ENCODE results near the gene ARHGAP27. TPM values are rescaled to one million over a fixed set of nuclear protein-coding genes. Genes with fewer than 3 reads are reported as not detected.

Gene ARHGAP27
- total RNA-seq, 1 experiment from 2014 or later: 12.9 TPM

DNA sequence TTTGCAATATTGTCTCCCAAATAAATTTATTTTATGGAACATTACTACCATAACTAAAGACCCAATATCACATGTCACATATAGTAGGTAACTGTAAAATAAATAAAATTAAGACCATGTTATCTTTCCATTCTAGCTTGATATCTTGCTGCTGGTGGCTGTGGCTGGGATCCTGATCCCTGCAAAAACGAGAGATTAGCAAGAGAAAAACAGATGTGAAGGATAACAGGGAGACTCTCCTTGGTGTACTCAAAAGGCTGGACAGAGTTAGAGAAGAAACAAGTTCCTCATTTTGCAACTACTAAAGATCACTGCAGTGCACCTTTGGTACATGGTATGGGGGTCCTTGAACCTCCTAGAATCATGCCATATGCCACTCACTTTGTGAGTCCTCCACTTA lies 49.7 kb downstream of the ARHGAP27 start:
- CTCF ChIA-PET: interaction anchor here (1.5 to 3.1 kb wide), 3 partner anchors 66 to 111 kb away, joined by 5 to 22 read pairs (median 22); partner anchors contain the start of gene MAP3K14
- POLR2A ChIA-PET: no interaction called here
- DNase-seq (ENCODE audit: low spot score) (no peak), ATAC-seq (no peak)
- H3K27ac Mint-ChIP-seq: no peak overlapping the region
- H3K4me1 Mint-ChIP-seq: peaks cover 20% of the 10 kb centered on the region
- no peaks in the 10 kb centered on the region for H3K9me3 Mint-ChIP-seq
- no peak overlapping the region for H3K4me3 Mint-ChIP-seq
- H3K27me3 Mint-ChIP-seq (ENCODE audit: low read depth): peaks cover 11% of the 10 kb centered on the region
- TF ChIP-seq ZNF263 (CRISPR knock-in tag; IDR thresholded peaks at IDR 0.05; ENCODE audit: low read depth) (no peak), JAZF1 (CRISPR knock-in tag; IDR thresholded peaks at IDR 0.05) (no peak), ZNF671 (CRISPR knock-in tag; IDR thresholded peaks at IDR 0.05) (no peak), NFATC4 (CRISPR knock-in tag; IDR thresholded peaks at IDR 0.05) (no peak), NR2C2 (CRISPR knock-in tag; IDR thresholded peaks at IDR 0.05) (no peak), ZNF219 (CRISPR knock-in tag; IDR thresholded peaks at IDR 0.05; ENCODE audit: borderline replicate concordance) (no peak), FOXP1 (CRISPR knock-in tag; IDR thresholded peaks at IDR 0.05; ENCODE audit: borderline replicate concordance) (no peak), RELA (CRISPR knock-in tag; IDR thresholded peaks at IDR 0.05; ENCODE audit: borderline replicate concordance) (no peak), GRHL2 (CRISPR knock-in tag; IDR thresholded peaks at IDR 0.05; ENCODE audit: insufficient replicate concordance, severe bottlenecking) (no peak), NR1H2 (CRISPR knock-in tag; IDR thresholded peaks at IDR 0.05) (no peak), ZNF416 (CRISPR knock-in tag; IDR thresholded peaks at IDR 0.05) (no peak), ZNF396 (CRISPR knock-in tag; IDR thresholded peaks at IDR 0.05; ENCODE audit: borderline replicate concordance) (no peak)
- TF ChIP-seq, protein P1, sequence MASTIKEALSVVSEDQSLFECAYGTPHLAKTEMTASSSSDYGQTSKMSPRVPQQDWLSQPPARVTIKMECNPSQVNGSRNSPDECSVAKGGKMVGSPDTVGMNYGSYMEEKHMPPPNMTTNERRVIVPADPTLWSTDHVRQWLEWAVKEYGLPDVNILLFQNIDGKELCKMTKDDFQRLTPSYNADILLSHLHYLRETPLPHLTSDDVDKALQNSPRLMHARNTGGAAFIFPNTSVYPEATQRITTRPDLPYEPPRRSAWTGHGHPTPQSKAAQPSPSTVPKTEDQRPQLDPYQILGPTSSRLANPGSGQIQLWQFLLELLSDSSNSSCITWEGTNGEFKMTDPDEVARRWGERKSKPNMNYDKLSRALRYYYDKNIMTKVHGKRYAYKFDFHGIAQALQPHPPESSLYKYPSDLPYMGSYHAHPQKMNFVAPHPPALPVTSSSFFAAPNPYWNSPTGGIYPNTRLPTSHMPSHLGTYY (CRISPR knock-in tag; IDR thresholded peaks at IDR 0.05): no peak
- TF ChIP-seq, protein P2, sequence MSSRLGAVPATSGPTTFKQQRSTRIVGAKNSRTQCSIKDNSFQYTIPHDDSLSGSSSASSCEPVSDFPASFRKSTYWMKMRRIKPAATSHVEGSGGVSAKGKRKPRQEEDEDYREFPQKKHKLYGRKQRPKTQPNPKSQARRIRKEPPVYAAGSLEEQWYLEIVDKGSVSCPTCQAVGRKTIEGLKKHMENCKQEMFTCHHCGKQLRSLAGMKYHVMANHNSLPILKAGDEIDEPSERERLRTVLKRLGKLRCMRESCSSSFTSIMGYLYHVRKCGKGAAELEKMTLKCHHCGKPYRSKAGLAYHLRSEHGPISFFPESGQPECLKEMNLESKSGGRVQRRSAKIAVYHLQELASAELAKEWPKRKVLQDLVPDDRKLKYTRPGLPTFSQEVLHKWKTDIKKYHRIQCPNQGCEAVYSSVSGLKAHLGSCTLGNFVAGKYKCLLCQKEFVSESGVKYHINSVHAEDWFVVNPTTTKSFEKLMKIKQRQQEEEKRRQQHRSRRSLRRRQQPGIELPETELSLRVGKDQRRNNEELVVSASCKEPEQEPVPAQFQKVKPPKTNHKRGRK (CRISPR knock-in tag; IDR thresholded peaks at IDR 0.05; ENCODE audit: borderline replicate concordance): no peak
- TF ChIP-seq, protein P3, sequence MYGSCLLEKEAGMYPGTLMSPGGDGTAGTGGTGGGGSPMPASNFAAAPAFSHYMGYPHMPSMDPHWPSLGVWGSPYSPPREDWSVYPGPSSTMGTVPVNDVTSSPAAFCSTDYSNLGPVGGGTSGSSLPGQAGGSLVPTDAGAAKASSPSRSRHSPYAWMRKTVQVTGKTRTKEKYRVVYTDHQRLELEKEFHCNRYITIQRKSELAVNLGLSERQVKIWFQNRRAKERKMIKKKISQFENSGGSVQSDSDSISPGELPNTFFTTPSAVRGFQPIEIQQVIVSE (CRISPR knock-in tag; IDR thresholded peaks at IDR 0.05; ENCODE audit: borderline replicate concordance): no peak
- TF ChIP-seq, protein P4, sequence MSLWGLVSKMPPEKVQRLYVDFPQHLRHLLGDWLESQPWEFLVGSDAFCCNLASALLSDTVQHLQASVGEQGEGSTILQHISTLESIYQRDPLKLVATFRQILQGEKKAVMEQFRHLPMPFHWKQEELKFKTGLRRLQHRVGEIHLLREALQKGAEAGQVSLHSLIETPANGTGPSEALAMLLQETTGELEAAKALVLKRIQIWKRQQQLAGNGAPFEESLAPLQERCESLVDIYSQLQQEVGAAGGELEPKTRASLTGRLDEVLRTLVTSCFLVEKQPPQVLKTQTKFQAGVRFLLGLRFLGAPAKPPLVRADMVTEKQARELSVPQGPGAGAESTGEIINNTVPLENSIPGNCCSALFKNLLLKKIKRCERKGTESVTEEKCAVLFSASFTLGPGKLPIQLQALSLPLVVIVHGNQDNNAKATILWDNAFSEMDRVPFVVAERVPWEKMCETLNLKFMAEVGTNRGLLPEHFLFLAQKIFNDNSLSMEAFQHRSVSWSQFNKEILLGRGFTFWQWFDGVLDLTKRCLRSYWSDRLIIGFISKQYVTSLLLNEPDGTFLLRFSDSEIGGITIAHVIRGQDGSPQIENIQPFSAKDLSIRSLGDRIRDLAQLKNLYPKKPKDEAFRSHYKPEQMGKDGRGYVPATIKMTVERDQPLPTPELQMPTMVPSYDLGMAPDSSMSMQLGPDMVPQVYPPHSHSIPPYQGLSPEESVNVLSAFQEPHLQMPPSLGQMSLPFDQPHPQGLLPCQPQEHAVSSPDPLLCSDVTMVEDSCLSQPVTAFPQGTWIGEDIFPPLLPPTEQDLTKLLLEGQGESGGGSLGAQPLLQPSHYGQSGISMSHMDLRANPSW (CRISPR knock-in tag; conservative IDR thresholded peaks at IDR 0.05; ENCODE audit: low read depth): no peak
- TF ChIP-seq, protein P5, sequence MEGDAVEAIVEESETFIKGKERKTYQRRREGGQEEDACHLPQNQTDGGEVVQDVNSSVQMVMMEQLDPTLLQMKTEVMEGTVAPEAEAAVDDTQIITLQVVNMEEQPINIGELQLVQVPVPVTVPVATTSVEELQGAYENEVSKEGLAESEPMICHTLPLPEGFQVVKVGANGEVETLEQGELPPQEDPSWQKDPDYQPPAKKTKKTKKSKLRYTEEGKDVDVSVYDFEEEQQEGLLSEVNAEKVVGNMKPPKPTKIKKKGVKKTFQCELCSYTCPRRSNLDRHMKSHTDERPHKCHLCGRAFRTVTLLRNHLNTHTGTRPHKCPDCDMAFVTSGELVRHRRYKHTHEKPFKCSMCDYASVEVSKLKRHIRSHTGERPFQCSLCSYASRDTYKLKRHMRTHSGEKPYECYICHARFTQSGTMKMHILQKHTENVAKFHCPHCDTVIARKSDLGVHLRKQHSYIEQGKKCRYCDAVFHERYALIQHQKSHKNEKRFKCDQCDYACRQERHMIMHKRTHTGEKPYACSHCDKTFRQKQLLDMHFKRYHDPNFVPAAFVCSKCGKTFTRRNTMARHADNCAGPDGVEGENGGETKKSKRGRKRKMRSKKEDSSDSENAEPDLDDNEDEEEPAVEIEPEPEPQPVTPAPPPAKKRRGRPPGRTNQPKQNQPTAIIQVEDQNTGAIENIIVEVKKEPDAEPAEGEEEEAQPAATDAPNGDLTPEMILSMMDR (IDR thresholded peaks at IDR 0.05): no peak
- TF ChIP-seq, protein P6, sequence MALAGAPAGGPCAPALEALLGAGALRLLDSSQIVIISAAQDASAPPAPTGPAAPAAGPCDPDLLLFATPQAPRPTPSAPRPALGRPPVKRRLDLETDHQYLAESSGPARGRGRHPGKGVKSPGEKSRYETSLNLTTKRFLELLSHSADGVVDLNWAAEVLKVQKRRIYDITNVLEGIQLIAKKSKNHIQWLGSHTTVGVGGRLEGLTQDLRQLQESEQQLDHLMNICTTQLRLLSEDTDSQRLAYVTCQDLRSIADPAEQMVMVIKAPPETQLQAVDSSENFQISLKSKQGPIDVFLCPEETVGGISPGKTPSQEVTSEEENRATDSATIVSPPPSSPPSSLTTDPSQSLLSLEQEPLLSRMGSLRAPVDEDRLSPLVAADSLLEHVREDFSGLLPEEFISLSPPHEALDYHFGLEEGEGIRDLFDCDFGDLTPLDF (CRISPR knock-in tag; IDR thresholded peaks at IDR 0.05): no peak
- H3K36me3 Mint-ChIP-seq: no peaks in the 10 kb centered on the region

Measured in WTC11 (cell line).